DOHH2 (cell line): ENCODE results near the gene TEDDM1.

ENCODE experiments used
- CTCF ChIP-seq: fragments of 200-600 bp; sonication (generic); IDR thresholded peaks from one replicate; pipeline ENCODE4 v1.5.1; 2014; ENCODE audit warnings: antibody characterized with exemption, mild to moderate bottlenecking, low read depth, low read length; ENCODE audit not compliant: poor library complexity, severe bottlenecking
- EZH2phosphoT487 ChIP-seq: fragments of 200-600 bp; sonication (generic); IDR thresholded peaks from 2 replicates; pipeline ENCODE4 v1.6.1; 2017; ENCODE audit warnings: borderline replicate concordance, mild to moderate bottlenecking, antibody characterized with exemption, low read length, moderate library complexity, mixed read lengths

GRCh38 chr1:182404781-182405180 lies 4.3 kb upstream of the TEDDM1 start:
- TF ChIP-seq CTCF (no peak), EZH2phosphoT487 (no peak)
